ENCODE data around the gene UBE2J1.

DNA sequence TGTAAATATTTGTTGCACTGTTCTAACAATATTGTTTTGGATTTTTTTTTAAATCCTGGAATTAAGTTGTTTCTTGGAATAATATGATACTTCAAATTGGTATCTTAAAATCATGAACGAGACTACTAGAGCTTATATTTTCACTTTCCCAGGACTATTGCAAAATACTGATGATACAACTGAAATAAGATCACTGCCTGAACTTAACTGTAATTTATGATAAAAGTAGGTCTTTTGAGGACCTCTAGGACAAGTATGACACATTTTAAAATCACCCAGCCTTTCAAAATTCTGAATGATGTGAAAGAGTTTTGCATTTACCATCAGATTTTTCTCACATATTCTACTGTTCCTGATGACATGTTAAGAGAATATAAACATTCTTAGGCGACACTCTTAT lies 8.6 kb upstream of the UBE2J1 start:
- TF ChIP-seq, protein P1, sequence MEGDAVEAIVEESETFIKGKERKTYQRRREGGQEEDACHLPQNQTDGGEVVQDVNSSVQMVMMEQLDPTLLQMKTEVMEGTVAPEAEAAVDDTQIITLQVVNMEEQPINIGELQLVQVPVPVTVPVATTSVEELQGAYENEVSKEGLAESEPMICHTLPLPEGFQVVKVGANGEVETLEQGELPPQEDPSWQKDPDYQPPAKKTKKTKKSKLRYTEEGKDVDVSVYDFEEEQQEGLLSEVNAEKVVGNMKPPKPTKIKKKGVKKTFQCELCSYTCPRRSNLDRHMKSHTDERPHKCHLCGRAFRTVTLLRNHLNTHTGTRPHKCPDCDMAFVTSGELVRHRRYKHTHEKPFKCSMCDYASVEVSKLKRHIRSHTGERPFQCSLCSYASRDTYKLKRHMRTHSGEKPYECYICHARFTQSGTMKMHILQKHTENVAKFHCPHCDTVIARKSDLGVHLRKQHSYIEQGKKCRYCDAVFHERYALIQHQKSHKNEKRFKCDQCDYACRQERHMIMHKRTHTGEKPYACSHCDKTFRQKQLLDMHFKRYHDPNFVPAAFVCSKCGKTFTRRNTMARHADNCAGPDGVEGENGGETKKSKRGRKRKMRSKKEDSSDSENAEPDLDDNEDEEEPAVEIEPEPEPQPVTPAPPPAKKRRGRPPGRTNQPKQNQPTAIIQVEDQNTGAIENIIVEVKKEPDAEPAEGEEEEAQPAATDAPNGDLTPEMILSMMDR (IDR thresholded peaks at IDR 0.05; ENCODE audit: low read depth, low read length): no peak
- TF ChIP-seq POLR2A (IDR thresholded peaks at IDR 0.05; ENCODE audit: extremely low read depth, insufficient read length): no peak
- TF ChIP-seq MYC (IDR thresholded peaks at IDR 0.05; ENCODE audit: low read depth, low read length): no peak
- TF ChIP-seq, protein P2, sequence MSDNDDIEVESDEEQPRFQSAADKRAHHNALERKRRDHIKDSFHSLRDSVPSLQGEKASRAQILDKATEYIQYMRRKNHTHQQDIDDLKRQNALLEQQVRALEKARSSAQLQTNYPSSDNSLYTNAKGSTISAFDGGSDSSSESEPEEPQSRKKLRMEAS (IDR thresholded peaks at IDR 0.05; ENCODE audit: low read depth, low read length): no peak
